DND-41 (cell line): Measurements from ENCODE around the gene TH.

Source experiments
- ATAC-seq: fragments of 200-7000 bp; cut with Tn5 transposase; 3 replicates; pipeline ENCODE4 v1.9.1; 2021; ENCODE audit warnings: low read depth; ENCODE audit not compliant: insufficient read depth
- DNase-seq: peaks from one replicate; pipeline ENCODE4 v3.0.0-alpha.2; 2020
- H2AFZ ChIP-seq: 2 replicates; pipeline ENCODE4 v1.6.0; 2012; ENCODE audit warnings: low read depth, low read length
- H3K27ac ChIP-seq: 2 replicates; pipeline ENCODE4 v1.5.1; 2012; ENCODE audit warnings: low read length, inconsistent platforms
- H3K27me3 ChIP-seq: fragments of 200-600 bp; sonication (generic); 2 replicates; pipeline ENCODE4 v1.6.0; 2012; ENCODE audit warnings: low read length, mild to moderate bottlenecking, inconsistent platforms; ENCODE audit not compliant: insufficient read depth, poor library complexity
- H3K36me3 ChIP-seq: 2 replicates; pipeline ENCODE4 v1.5.1; 2012; ENCODE audit warnings: low read length, inconsistent platforms; ENCODE audit not compliant: insufficient read depth
- H3K4me1 ChIP-seq: 2 replicates; pipeline ENCODE4 v1.5.1; 2012; ENCODE audit warnings: mild to moderate bottlenecking, low read length; ENCODE audit not compliant: insufficient read depth
- H3K4me2 ChIP-seq: 2 replicates; pipeline ENCODE4 v1.6.0; 2012; ENCODE audit warnings: mild to moderate bottlenecking, moderate library complexity, low read length, inconsistent platforms; ENCODE audit not compliant: insufficient read depth
- H3K4me3 ChIP-seq, 2 experiments: fragments of 200-600 bp in 1 of 2; shearing (Covaris generic) in 1 of 2; 2 replicates each; pipeline ENCODE4 v1.5.1; 2012 to 2016; ENCODE audit warnings: inconsistent platforms in 2 of 2, low read length in 2 of 2, mild to moderate bottlenecking in 2 of 2, low read depth in 1 of 2, moderate library complexity in 1 of 2
- H3K79me2 ChIP-seq: 2 replicates; pipeline ENCODE4 v1.6.0; 2012; ENCODE audit warnings: low read length, inconsistent platforms; ENCODE audit not compliant: insufficient read depth
- H3K9ac ChIP-seq: 2 replicates; pipeline ENCODE4 v1.6.0; 2012; ENCODE audit warnings: low read depth, mild to moderate bottlenecking, inconsistent platforms, low read length, moderate library complexity
- H3K9me3 ChIP-seq: 2 replicates; pipeline ENCODE4 v1.5.1; 2012; ENCODE audit warnings: low read length, moderate library complexity, mild to moderate bottlenecking, inconsistent platforms; ENCODE audit not compliant: insufficient read depth, severe bottlenecking
- H4K20me1 ChIP-seq: 2 replicates; pipeline ENCODE4 v1.6.0; 2012; ENCODE audit warnings: low read length; ENCODE audit not compliant: insufficient read depth
- CTCF ChIP-seq: IDR thresholded peaks from 2 replicates; pipeline ENCODE4 v1.5.1; 2012; ENCODE audit warnings: borderline replicate concordance, low read length, moderate library complexity, mild to moderate bottlenecking; ENCODE audit not compliant: poor library complexity, severe bottlenecking; ENCODE audit errors: extremely low read depth
- EZH2 ChIP-seq: IDR thresholded peaks from 3 replicates; pipeline ENCODE4 v1.6.1; 2012; ENCODE audit warnings: borderline replicate concordance, low read depth, mild to moderate bottlenecking, moderate library complexity, low read length, inconsistent platforms; ENCODE audit not compliant: severe bottlenecking

Gene TH

GRCh38 chr11:2159536-2160413, 11.8 kb downstream of the TH start:
- no peak overlapping the region for H2AFZ ChIP-seq
- H3K4me3 ChIP-seq: no peak overlapping the region
- no peak overlapping the region for H3K4me2 ChIP-seq
- DNase-seq (no peak), ATAC-seq (no peak)
- H3K27ac ChIP-seq: no peak overlapping the region
- H3K27me3 ChIP-seq: no peaks in the 10 kb centered on the region
- no peaks in the 10 kb centered on the region for H3K9me3 ChIP-seq
- H3K36me3 ChIP-seq: no peaks in the 10 kb centered on the region
- TF ChIP-seq EZH2 (no peak), CTCF (no peak)
- no peaks in the 10 kb centered on the region for H3K79me2 ChIP-seq
- peaks cover 18% of the 10 kb centered on the region; the same call in 1 of the 2 replicates for H4K20me1 ChIP-seq
- H3K4me1 ChIP-seq: no peaks in the 10 kb centered on the region
- no peak overlapping the region for H3K9ac ChIP-seq

DNA sequence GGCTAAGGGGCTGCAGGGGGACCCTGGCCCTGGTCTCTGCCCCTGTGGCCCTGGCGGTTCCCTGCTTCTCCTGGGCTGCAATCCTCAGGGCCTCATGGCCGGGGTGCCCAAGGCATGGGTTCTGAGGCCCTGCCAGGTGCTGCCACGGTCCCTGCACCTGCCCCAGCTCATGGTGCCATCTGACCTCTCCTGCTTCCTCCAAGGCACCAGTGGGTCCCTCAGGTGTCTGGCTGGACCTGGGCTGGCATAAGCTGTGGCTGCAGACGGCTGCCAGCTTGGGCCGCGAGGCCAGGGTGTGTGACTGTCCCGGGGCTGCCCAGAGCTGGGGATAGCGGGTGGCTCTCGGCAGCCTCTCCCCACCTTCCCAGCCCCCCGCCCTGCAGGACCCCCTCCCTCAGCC, 12.6 kb downstream of the TH start:
- Histone ChIP-seq H4K20me1 (0 out of 2 replicates have a peak, but pooled peaks cover 14% of the 10 kb centered on the region), H3K79me2 (no peaks in the 10 kb centered on the region), H2AFZ (no peak overlapping the region), H3K27me3 (no peaks in the 10 kb centered on the region), H3K9me3 (no peaks in the 10 kb centered on the region), H3K27ac (no peak overlapping the region), H3K36me3 (no peaks in the 10 kb centered on the region), H3K4me2 (no peak overlapping the region), H3K4me3 (no peak overlapping the region), H3K4me1 (no peaks in the 10 kb centered on the region), H3K9ac (no peak overlapping the region)
- no peak for DNase-seq
- ATAC-seq: no peak
- TF ChIP-seq EZH2 (no peak), CTCF (no peak)

GRCh38 chr11:2158296-2158737, 13.3 kb downstream of the TH start:
- no peak for DNase-seq

More at GRCh38 chr11:2158296-2158737, 13.3 kb downstream of the TH start:
- H2AFZ ChIP-seq: no peak overlapping the region
- no peaks in the 10 kb centered on the region for H3K79me2 ChIP-seq
- no peak for ATAC-seq
- H4K20me1 ChIP-seq: 0 out of 2 replicates have a peak, but pooled peaks cover 13% of the 10 kb centered on the region
- no peak overlapping the region for H3K9ac ChIP-seq
- no peak for TF ChIP-seq CTCF
- TF ChIP-seq EZH2: no peak
- H3K4me3 ChIP-seq: no peak overlapping the region
- no peaks in the 10 kb centered on the region for H3K4me1 ChIP-seq
- H3K36me3 ChIP-seq: no peaks in the 10 kb centered on the region
- H3K9me3 ChIP-seq: no peaks in the 10 kb centered on the region
- no peak overlapping the region for H3K27ac ChIP-seq
- no peaks in the 10 kb centered on the region for H3K27me3 ChIP-seq
- H3K4me2 ChIP-seq: no peak overlapping the region
